B cell (primary cell): Measurements from ENCODE around the gene ARV1.

ENCODE experiments used
- EZH2 ChIP-seq: IDR thresholded peaks from 2 replicates; pipeline ENCODE4 v1.6.1; 2012; ENCODE audit warnings: borderline replicate concordance, low read depth, mild to moderate bottlenecking, moderate library complexity, low read length; ENCODE audit not compliant: insufficient read depth, poor library complexity, severe bottlenecking
- TF ChIP-seq, protein P1 (sequence below): fragments of 200-600 bp; IDR thresholded peaks from one replicate; pipeline ENCODE4 v1.8.0; 2022; ENCODE audit warnings: antibody characterized with exemption, mild to moderate bottlenecking

DNA sequence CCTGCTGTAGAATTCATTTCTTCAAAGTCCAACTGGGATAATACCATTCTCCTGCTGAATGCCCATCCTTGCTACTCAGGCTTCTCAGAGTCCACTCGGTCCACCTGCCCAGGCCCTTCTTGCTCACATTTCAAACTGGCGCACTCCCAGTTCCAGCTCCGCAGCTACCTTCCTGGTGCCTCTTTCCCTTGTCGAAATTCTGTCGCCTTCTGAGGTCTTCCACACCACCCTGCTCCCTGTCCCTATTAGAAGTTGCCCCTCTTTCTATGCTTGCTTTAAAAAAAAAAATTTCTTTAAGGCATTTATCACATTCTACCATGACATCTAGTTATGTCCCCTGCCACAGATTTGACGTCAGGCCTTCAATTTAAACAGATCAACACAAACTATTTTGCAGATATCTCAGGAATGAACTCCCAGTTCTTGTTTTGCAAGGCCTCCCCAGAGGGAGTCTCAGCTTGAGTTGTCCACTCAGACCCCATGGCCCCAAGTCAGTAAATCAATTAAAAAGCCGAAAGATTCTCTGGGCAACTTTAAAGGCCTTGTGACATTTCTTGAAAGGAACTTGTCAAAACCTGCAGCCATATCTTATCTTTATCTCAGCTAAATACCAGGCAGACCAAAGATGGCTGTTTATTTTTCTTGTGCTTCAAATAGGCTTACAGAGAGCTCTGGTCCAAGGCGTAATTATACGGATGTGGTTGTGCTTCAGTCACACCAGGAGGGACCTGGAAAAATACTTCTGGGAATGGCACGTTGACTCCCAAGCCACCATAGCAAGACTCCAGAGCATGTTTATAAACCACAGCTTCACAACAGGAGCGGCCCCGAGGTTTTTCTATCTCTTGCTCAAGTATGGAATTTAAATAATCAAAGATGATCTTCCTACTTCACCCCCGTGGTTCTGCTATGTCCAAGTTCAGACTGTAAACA lies 59.0 kb downstream of the ARV1 start:
- no peak for TF ChIP-seq EZH2
- TF ChIP-seq, protein P1, sequence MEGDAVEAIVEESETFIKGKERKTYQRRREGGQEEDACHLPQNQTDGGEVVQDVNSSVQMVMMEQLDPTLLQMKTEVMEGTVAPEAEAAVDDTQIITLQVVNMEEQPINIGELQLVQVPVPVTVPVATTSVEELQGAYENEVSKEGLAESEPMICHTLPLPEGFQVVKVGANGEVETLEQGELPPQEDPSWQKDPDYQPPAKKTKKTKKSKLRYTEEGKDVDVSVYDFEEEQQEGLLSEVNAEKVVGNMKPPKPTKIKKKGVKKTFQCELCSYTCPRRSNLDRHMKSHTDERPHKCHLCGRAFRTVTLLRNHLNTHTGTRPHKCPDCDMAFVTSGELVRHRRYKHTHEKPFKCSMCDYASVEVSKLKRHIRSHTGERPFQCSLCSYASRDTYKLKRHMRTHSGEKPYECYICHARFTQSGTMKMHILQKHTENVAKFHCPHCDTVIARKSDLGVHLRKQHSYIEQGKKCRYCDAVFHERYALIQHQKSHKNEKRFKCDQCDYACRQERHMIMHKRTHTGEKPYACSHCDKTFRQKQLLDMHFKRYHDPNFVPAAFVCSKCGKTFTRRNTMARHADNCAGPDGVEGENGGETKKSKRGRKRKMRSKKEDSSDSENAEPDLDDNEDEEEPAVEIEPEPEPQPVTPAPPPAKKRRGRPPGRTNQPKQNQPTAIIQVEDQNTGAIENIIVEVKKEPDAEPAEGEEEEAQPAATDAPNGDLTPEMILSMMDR = no peak
